Activated T-cell treated with anti-CD3 and anti-CD28 coated beads for 4 hours (primary cell): ENCODE data around the gene USP12.
"Not testable (repeated sequence)": the region's sequence is repeated elsewhere in the genome, so short reads cannot be mapped to it uniquely, and the experiment has no call there.

Experiments
- DNase-seq: peaks from one replicate; pipeline ENCODE4 v3.0.0-alpha.2; 2020

Gene USP12

GRCh38 chr13:27171244-27171826, at the start of gene USP12:
USP12 (minus strand) TSS chr13:27171811; CDS start chr13:27171639, 172 bp downstream.
- peak; percentile 33 for DNase-seq

GRCh38 chr13:27219611-27220010, 48.0 kb upstream of the USP12 start:
- no peak for DNase-seq

- not testable (repeated sequence) for DNase-seq
Observed at GRCh38 chr13:27218861-27219260, 47.2 kb upstream of the USP12 start.

GRCh38 chr13:27217791-27218190, 46.2 kb upstream of the USP12 start:
- not testable (repeated sequence) for DNase-seq

GRCh38 chr13:27213386-27213785, 41.8 kb upstream of the USP12 start:
- DNase-seq, result not testable (repeated sequence)

GRCh38 chr13:27211771-27212364, 40.3 kb upstream of the USP12 start:
- no peak for DNase-seq

GRCh38 chr13:27211271-27211670, 39.7 kb upstream of the USP12 start:
- no peak for DNase-seq

GRCh38 chr13:27208514-27208913, 36.9 kb upstream of the USP12 start:
- no peak for DNase-seq

GRCh38 chr13:27203854-27204253, 32.2 kb upstream of the USP12 start:
- no peak for DNase-seq

GRCh38 chr13:27203186-27203585, 31.6 kb upstream of the USP12 start:
- DNase-seq, result no peak

- no peak for DNase-seq
Observed at GRCh38 chr13:27201661-27202060, 30.1 kb upstream of the USP12 start.

GRCh38 chr13:27200413-27201070, 28.9 kb upstream of the USP12 start:
- DNase-seq, result no peak

- no peak for DNase-seq
Observed at GRCh38 chr13:27199696-27200095, 28.1 kb upstream of the USP12 start.

GRCh38 chr13:27199211-27199610, 27.6 kb upstream of the USP12 start:
- no peak for DNase-seq

- DNase-seq, result no peak
Observed at GRCh38 chr13:27194895-27195764, 23.5 kb upstream of the USP12 start.

GRCh38 chr13:27194209-27194608, 22.6 kb upstream of the USP12 start:
- DNase-seq, result no peak

- no peak for DNase-seq
Observed at GRCh38 chr13:27193496-27193895, 21.9 kb upstream of the USP12 start.

GRCh38 chr13:27192973-27193372, 21.4 kb upstream of the USP12 start:
- DNase-seq, result no peak

- not testable (repeated sequence) for DNase-seq
Observed at GRCh38 chr13:27192367-27192766, 20.8 kb upstream of the USP12 start.

- no peak for DNase-seq
Observed at GRCh38 chr13:27189192-27189591, 17.6 kb upstream of the USP12 start.

GRCh38 chr13:27188239-27188638, 16.6 kb upstream of the USP12 start:
- no peak for DNase-seq

- no peak for DNase-seq
Observed at GRCh38 chr13:27186295-27186694, 14.7 kb upstream of the USP12 start.

GRCh38 chr13:27183561-27184147, 12.0 kb upstream of the USP12 start:
- DNase-seq, result no peak
